HG03378 (cell line): ENCODE measurements around the gene SUSD5.

ENCODE experiments used
- ATAC-seq: cut with Tn5 transposase; IDR thresholded peaks from one replicate; pipeline ENCODE4 v1.9.1; 2021; ENCODE audit warnings: mild to moderate bottlenecking, moderate library complexity; ENCODE audit not compliant: unreplicated experiment

SUSD5 gene

GRCh38 chr3:33153782-33154181, 64.8 kb downstream of the SUSD5 start:
- no peak for ATAC-seq

GRCh38 chr3:33152363-33153360, 65.9 kb downstream of the SUSD5 start:
- no peak for ATAC-seq

- no peak for ATAC-seq
Observed at GRCh38 chr3:33149342-33149741, 69.3 kb downstream of the SUSD5 start.

GRCh38 chr3:33146791-33147445, 71.7 kb downstream of the SUSD5 start:
- no peak for ATAC-seq

GRCh38 chr3:33145901-33146580, 72.6 kb downstream of the SUSD5 start:
- no peak for ATAC-seq

GRCh38 chr3:33145221-33145900, 73.2 kb downstream of the SUSD5 start:
- no peak for ATAC-seq

- ATAC-seq, result no peak
Observed at GRCh38 chr3:33144433-33144832, 74.2 kb downstream of the SUSD5 start.

GRCh38 chr3:33141006-33141405, 77.6 kb downstream of the SUSD5 start:
- no peak for ATAC-seq

- no peak for ATAC-seq
Observed at GRCh38 chr3:33139996-33140395, 78.6 kb downstream of the SUSD5 start.

- peak; percentile 64 for ATAC-seq
Observed at GRCh38 chr3:33139006-33139623, 79.5 kb downstream of the SUSD5 start.

GRCh38 chr3:33137691-33138090, 80.9 kb downstream of the SUSD5 start:
- no peak for ATAC-seq

- no peak for ATAC-seq
Observed at GRCh38 chr3:33134026-33134625, 84.5 kb downstream of the SUSD5 start.

- ATAC-seq, result no peak
Observed at GRCh38 chr3:33132019-33132360, 86.6 kb downstream of the SUSD5 start.

- ATAC-seq, result peak; percentile 82
Observed at GRCh38 chr3:33131331-33132018, 87.1 kb downstream of the SUSD5 start.

GRCh38 chr3:33130144-33130543, 88.5 kb downstream of the SUSD5 start:
- no peak for ATAC-seq

- ATAC-seq, result no peak
Observed at GRCh38 chr3:33128706-33129105, 89.9 kb downstream of the SUSD5 start.

GRCh38 chr3:33125840-33126239, 92.8 kb downstream of the SUSD5 start:
- ATAC-seq, result no peak

GRCh38 chr3:33124638-33125037, 94.0 kb downstream of the SUSD5 start:
- no peak for ATAC-seq

GRCh38 chr3:33122991-33123390, 95.6 kb downstream of the SUSD5 start:
- ATAC-seq, result no peak

GRCh38 chr3:33119891-33120290, 98.7 kb downstream of the SUSD5 start:
- no peak for ATAC-seq
